GM12801 (cell line): Measurements from ENCODE around the gene ZYG11A.

Experiments used
- TF ChIP-seq, protein P1 (sequence below): IDR thresholded peaks from one replicate; pipeline ENCODE4 v1.5.1; 2011; ENCODE audit warnings: control low read depth; ENCODE audit not compliant: insufficient read length; ENCODE audit errors: extremely low read depth

Gene ZYG11A

DNA sequence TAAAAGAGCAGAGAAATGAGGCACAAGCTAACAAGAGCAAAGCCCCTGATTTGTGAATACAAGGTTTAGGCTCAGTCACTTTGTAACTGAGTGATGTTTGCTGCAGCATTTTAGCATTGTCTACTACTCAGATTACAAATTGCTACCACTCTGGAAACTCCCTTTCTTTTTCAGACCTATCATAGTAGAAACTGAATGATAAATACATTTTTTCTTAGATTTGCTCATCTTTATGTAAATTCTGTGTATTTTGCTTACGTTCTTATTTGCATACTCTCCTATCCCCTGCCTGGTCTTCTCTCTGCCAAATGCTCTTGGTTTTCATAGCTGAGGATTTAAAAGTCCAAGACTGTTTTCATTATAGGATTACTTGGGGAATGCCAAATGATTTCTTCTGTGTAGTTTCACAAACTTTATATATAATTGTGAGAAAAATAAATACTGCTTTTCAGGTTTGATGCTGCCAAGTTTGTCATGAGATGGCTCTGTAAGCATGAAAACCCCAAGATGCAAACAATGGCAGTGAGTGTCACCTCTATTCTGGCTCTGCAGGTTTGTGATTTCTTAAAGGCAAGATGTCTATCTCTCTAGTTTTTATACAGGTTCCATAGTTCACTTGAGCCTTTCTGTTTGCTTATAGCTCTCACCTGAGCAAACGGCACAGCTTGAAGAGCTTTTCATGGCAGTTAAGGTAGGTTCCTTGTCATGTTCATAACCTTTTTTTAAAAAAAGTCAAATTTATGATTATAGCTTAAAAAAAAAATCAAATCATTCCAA is 24.7 kb downstream of the ZYG11A start:
- TF ChIP-seq, protein P1, sequence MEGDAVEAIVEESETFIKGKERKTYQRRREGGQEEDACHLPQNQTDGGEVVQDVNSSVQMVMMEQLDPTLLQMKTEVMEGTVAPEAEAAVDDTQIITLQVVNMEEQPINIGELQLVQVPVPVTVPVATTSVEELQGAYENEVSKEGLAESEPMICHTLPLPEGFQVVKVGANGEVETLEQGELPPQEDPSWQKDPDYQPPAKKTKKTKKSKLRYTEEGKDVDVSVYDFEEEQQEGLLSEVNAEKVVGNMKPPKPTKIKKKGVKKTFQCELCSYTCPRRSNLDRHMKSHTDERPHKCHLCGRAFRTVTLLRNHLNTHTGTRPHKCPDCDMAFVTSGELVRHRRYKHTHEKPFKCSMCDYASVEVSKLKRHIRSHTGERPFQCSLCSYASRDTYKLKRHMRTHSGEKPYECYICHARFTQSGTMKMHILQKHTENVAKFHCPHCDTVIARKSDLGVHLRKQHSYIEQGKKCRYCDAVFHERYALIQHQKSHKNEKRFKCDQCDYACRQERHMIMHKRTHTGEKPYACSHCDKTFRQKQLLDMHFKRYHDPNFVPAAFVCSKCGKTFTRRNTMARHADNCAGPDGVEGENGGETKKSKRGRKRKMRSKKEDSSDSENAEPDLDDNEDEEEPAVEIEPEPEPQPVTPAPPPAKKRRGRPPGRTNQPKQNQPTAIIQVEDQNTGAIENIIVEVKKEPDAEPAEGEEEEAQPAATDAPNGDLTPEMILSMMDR = no peak

GRCh38 chr1:52876843-52877242 is 34.3 kb downstream of the ZYG11A start:
- TF ChIP-seq, protein P1 = no peak

- TF ChIP-seq, protein P1 = no peak
Observed at GRCh38 chr1:52877554-52877953, 35.0 kb downstream of the ZYG11A start.

DNA sequence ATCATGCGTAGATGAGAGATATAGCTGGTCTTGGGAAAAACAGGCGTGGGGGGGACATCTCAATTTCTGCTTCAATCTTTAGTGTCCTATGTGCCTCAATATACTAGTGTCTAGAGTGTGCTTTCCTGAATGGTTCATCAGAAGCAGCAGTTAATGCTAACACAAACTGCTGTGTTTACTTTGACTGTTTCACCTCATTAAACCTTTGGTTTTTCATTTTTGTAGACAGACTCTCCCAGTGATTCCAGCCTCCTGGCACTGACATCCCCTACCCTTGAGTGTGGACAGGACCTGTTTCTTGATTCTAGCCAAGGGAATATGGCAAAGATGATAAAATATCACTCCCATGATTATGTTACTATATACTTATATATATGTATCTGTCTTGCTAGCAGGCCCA is 37.6 kb downstream of the ZYG11A start:
- TF ChIP-seq, protein P1 = no peak

DNA sequence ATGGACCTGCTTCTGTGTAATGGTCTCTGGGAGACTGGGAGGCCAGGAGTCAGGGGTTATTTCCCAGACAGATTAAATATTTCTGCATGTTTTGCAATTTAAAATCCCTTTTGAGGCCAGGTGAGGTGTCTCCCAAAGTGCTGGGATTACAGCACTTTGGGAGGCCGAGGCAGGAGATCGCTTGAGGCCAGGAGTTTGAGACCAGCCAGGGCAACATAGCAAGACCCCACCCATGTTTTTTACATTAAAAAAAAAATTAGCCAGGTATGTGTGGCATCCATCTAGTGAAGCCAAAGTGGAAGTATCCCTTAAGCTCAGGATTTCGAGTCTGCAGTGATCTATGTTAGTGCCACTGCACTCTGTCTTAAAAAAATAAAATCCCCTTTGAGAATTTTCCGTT is 44.9 kb downstream of the ZYG11A start:
- TF ChIP-seq, protein P1 = no peak

- TF ChIP-seq, protein P1 = no peak
Observed at GRCh38 chr1:52892424-52893215, 50.1 kb downstream of the ZYG11A start.

- TF ChIP-seq, protein P1 = no peak
Observed at GRCh38 chr1:52899445-52899894, 56.9 kb downstream of the ZYG11A start.
